NT2/D1 (cell line): ENCODE results near the gene ZNF230.

Experiments used
- DNase-seq: peaks from one replicate; pipeline ENCODE4 v3.0.0-alpha.2; 2011; ENCODE audit warnings: low read depth, low spot score
- H3K27me3 ChIP-seq: 2 replicates; pipeline ENCODE4 v1.6.0; 2011; ENCODE audit warnings: mild to moderate bottlenecking; ENCODE audit not compliant: insufficient read length, insufficient read depth
- H3K36me3 ChIP-seq: 2 replicates; pipeline ENCODE4 v1.6.1; 2011; ENCODE audit warnings: mild to moderate bottlenecking, low read length, mixed read lengths; ENCODE audit not compliant: insufficient read depth, insufficient read length
- H3K4me1 ChIP-seq: 2 replicates; pipeline ENCODE4 v1.5.1; 2011; ENCODE audit not compliant: insufficient read depth, insufficient read length
- H3K4me3 ChIP-seq: 2 replicates; pipeline ENCODE4 v1.5.1; 2011; ENCODE audit warnings: low read depth; ENCODE audit not compliant: insufficient read length
- H3K9ac ChIP-seq: 2 replicates; pipeline ENCODE4 v1.6.0; 2011; ENCODE audit warnings: low read depth; ENCODE audit not compliant: insufficient read length
- H3K9me3 ChIP-seq: 2 replicates; pipeline ENCODE4 v1.5.1; 2011; ENCODE audit warnings: mild to moderate bottlenecking, low read length; ENCODE audit not compliant: insufficient read depth
- SUZ12 ChIP-seq: IDR thresholded peaks from 2 replicates; pipeline ENCODE4 v1.6.1; 2011; ENCODE audit not compliant: insufficient read length, insufficient read depth; ENCODE audit errors: extremely low read depth
- YY1 ChIP-seq: IDR thresholded peaks from 2 replicates; pipeline ENCODE4 v1.6.1; 2011; ENCODE audit not compliant: insufficient read length, insufficient read depth
- ZNF274 ChIP-seq: IDR thresholded peaks from 2 replicates; pipeline ENCODE4 v1.6.1; 2011; ENCODE audit warnings: mild to moderate bottlenecking, low read depth, low read length

ZNF230 gene

GRCh38 chr19:44002566-44003460 is at the start of gene ZNF230:
Gene ZNF230, plus strand, starts transcription at chr19:44002957. Its CDS starts 4,122 bp downstream, at chr19:44007079.
- Histone ChIP-seq H3K9me3 (peaks cover 6% of the 10 kb centered on the region; the same call in 1 of the 2 replicates), H3K4me3 (peak within 1 kb of the TSS; percentile 87), H3K36me3 (peaks cover 6% of the 10 kb centered on the region), H3K27me3 (no peaks in the 10 kb centered on the region), H3K9ac (peak within 1 kb of the TSS; percentile 75), H3K4me1 (no peaks in the 10 kb centered on the region)
- TF ChIP-seq SUZ12: no peak
- peak; percentile 78 for TF ChIP-seq YY1
- peak; percentile 87 for DNase-seq

GRCh38 chr19:43956827-43957226 is 45.9 kb upstream of the ZNF230 start:
- Histone ChIP-seq H3K36me3 (peaks cover 37% of the 10 kb centered on the region), H3K9me3 (peaks cover 37% of the 10 kb centered on the region; the same call in 1 of the 2 replicates), H3K27me3 (no peaks in the 10 kb centered on the region), H3K4me3 (no peak overlapping the region), H3K4me1 (no peaks in the 10 kb centered on the region), H3K9ac (no peak overlapping the region)
- TF ChIP-seq YY1: no peak
- no peak for TF ChIP-seq ZNF274
- no peak for TF ChIP-seq SUZ12
- DNase-seq: no peak

GRCh38 chr19:43957891-43958290 is 44.9 kb upstream of the ZNF230 start:
- peaks cover 45% of the 10 kb centered on the region for H3K9me3 ChIP-seq
- no peak for DNase-seq
- no peaks in the 10 kb centered on the region for H3K27me3 ChIP-seq
- H3K4me1 ChIP-seq: no peaks in the 10 kb centered on the region
- H3K36me3 ChIP-seq: peaks cover 41% of the 10 kb centered on the region
- TF ChIP-seq SUZ12 (no peak), YY1 (no peak)
- H3K4me3 ChIP-seq: no peak overlapping the region
- H3K9ac ChIP-seq: no peak overlapping the region

- H3K9me3 ChIP-seq: peaks cover 70% of the 10 kb centered on the region
- H3K4me3 ChIP-seq: no peak overlapping the region
- H3K4me1 ChIP-seq: no peaks in the 10 kb centered on the region
- DNase-seq: no peak
- no peaks in the 10 kb centered on the region for H3K27me3 ChIP-seq
- no peak overlapping the region for H3K9ac ChIP-seq
- H3K36me3 ChIP-seq: peaks cover 40% of the 10 kb centered on the region
- TF ChIP-seq ZNF274 (no peak), YY1 (no peak), SUZ12 (no peak)
These were observed 42.3 kb upstream of the ZNF230 start for GRCh38 chr19:43960411-43960810.

- H3K4me3 ChIP-seq: no peak overlapping the region
- DNase-seq: no peak
- no peak overlapping the region for H3K9ac ChIP-seq
- H3K4me1 ChIP-seq: no peaks in the 10 kb centered on the region
- no peaks in the 10 kb centered on the region for H3K27me3 ChIP-seq
- no peak for TF ChIP-seq ZNF274
- no peak for TF ChIP-seq YY1
- no peak for TF ChIP-seq SUZ12
- H3K9me3 ChIP-seq: peaks cover 93% of the 10 kb centered on the region
- H3K36me3 ChIP-seq: peaks cover 69% of the 10 kb centered on the region
These were observed 36.6 kb upstream of the ZNF230 start for GRCh38 chr19:43966079-43966694.

- Histone ChIP-seq H3K36me3 (no peaks in the 10 kb centered on the region), H3K4me1 (no peaks in the 10 kb centered on the region), H3K27me3 (no peaks in the 10 kb centered on the region), H3K9me3 (peaks cover 6% of the 10 kb centered on the region; the same call in 1 of the 2 replicates), H3K4me3 (no peak overlapping the region), H3K9ac (no peak overlapping the region)
- DNase-seq: no peak
- no peak for TF ChIP-seq ZNF274
- TF ChIP-seq YY1: no peak
- no peak for TF ChIP-seq SUZ12
These were observed 26.0 kb upstream of the ZNF230 start for GRCh38 chr19:43976732-43977131.

- Histone ChIP-seq H3K4me3 (no peak overlapping the region), H3K9ac (no peak overlapping the region), H3K4me1 (no peaks in the 10 kb centered on the region), H3K9me3 (no peaks in the 10 kb centered on the region), H3K36me3 (peaks cover 4% of the 10 kb centered on the region), H3K27me3 (no peaks in the 10 kb centered on the region)
- no peak for DNase-seq
- no peak for TF ChIP-seq YY1
- TF ChIP-seq ZNF274: no peak
- TF ChIP-seq SUZ12: no peak
These were observed 19.2 kb upstream of the ZNF230 start for GRCh38 chr19:43983544-43983911.
